Activated effector memory CD4-positive, alpha-beta T cell treated with Interleukin-2 at 50 U/mL for 16 hours (primary cell): ENCODE results near the gene HBM.
A peak's percentile ranks its signal among the peaks of the same experiment; 100 is the strongest.
"Not testable (repeated sequence)": the region's sequence is repeated elsewhere in the genome, so short reads cannot be mapped to it uniquely, and the experiment has no call there.

ENCODE experiments used
- DNase-seq: peaks from one replicate; pipeline ENCODE4 v3.0.0-alpha.2; 2020

Gene HBM

GRCh38 chr16:165539-166374 is at the start of gene HBM:
HBM (plus strand) TSS chr16:165978; CDS start chr16:165998, 20 bp downstream.
- no peak for DNase-seq

GRCh38 chr16:116015-116414 is 49.8 kb upstream of the HBM start:
- no peak for DNase-seq

GRCh38 chr16:117379-118365 is 48.1 kb upstream of the HBM start:
- peak; percentile 43 for DNase-seq

- no peak for DNase-seq
Measured at GRCh38 chr16:118857-119256, 46.9 kb upstream of the HBM start.

GRCh38 chr16:119295-119694 is 46.5 kb upstream of the HBM start:
- DNase-seq, result no peak

- DNase-seq, result no peak
Measured at GRCh38 chr16:119835-120491, 45.8 kb upstream of the HBM start.

GRCh38 chr16:120756-121155 is 45.0 kb upstream of the HBM start:
- DNase-seq, result no peak

GRCh38 chr16:122361-122760 is 43.4 kb upstream of the HBM start:
- no peak for DNase-seq

GRCh38 chr16:123558-124350 is 42.0 kb upstream of the HBM start:
- DNase-seq, result not testable (repeated sequence)

- DNase-seq, result no peak
Measured at GRCh38 chr16:125011-125410, 40.8 kb upstream of the HBM start.

GRCh38 chr16:129075-129474 is 36.7 kb upstream of the HBM start:
- DNase-seq, result no peak

- no peak for DNase-seq
Measured at GRCh38 chr16:130533-131173, 35.1 kb upstream of the HBM start.

- DNase-seq, result no peak
Measured at GRCh38 chr16:132120-132519, 33.7 kb upstream of the HBM start.

GRCh38 chr16:133716-134115 is 32.1 kb upstream of the HBM start:
- DNase-seq, result no peak

GRCh38 chr16:138049-138417 is 27.7 kb upstream of the HBM start:
- peak; percentile 9 for DNase-seq

- no peak for DNase-seq
Measured at GRCh38 chr16:140175-140857, 25.5 kb upstream of the HBM start.

- no peak for DNase-seq
Measured at GRCh38 chr16:142405-142967, 23.3 kb upstream of the HBM start.

- DNase-seq, result no peak
Measured at GRCh38 chr16:143047-143446, 22.7 kb upstream of the HBM start.

- no peak for DNase-seq
Measured at GRCh38 chr16:143456-143855, 22.3 kb upstream of the HBM start.

- DNase-seq, result no peak
Measured at GRCh38 chr16:144797-145252, 21.0 kb upstream of the HBM start.

GRCh38 chr16:146646-147045 is 19.1 kb upstream of the HBM start:
- no peak for DNase-seq
